ENCODE data around the gene SNRPA1.

Gene SNRPA1

GRCh38 chr15:101258238-101259144, 36.6 kb downstream of the SNRPA1 start:
- peak in 1 of 2 donors; percentile 22 for DNase-seq (ENCODE audit: low read depth in 2 of 2)

DNA sequence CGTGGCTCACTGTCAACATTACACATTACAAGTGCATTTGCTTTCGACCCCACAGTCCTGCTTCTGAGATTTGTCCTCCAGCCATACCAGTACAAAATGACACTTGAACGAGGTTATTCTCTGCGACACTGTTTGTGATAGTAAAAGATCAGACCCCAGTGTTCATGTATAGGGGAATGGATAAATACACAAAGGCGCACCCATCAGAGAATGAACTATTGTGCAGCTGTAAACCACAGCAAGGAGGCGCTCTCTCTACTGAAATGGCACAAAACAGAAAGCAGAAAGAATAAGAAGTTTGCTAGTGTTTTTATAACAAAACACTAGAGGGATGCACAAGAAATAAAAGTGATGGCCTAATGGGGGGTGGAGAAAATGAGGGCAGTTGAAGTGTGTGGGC, 38.3 kb downstream of the SNRPA1 start:
- no peak for DNase-seq (ENCODE audit: low read depth in 2 of 2)

DNA sequence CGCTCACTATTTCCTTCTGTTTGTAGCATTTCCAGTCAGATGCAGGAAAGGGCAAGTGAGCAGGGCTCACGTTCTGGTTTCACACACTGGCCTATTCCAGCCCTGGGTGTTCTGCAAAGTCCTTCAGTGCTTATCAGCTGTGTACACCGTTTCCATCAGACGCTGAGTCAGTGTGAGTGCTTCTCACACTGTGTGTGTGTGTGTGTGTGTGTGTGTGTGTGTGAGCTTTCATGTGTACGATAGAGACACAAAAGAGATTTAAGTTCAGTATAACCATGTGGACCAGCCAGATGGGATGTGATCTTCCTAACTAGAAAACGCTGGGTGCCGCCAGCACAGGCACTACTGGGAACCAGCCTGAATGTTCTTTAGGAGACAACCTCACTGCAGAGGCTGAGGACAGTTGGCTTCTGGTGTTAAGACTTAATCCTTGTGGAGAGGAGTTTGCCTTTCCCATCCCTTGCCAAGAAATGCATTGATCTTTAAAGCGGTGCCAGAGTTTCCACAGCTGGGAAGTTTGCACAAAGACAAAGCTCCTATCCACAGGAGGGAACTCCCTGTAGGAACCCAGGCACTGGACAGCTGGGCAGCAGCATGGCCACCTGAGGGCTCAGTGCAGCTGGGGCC, 39.3 kb downstream of the SNRPA1 start:
- no peak for DNase-seq (ENCODE audit: low read depth in 2 of 2)

- no peak for DNase-seq (ENCODE audit: low read depth in 2 of 2)
Measured at GRCh38 chr15:101255051-101255395, 40.0 kb downstream of the SNRPA1 start.

- no peak for DNase-seq (ENCODE audit: low read depth in 2 of 2)
Measured at GRCh38 chr15:101254157-101255050, 40.6 kb downstream of the SNRPA1 start.

DNA sequence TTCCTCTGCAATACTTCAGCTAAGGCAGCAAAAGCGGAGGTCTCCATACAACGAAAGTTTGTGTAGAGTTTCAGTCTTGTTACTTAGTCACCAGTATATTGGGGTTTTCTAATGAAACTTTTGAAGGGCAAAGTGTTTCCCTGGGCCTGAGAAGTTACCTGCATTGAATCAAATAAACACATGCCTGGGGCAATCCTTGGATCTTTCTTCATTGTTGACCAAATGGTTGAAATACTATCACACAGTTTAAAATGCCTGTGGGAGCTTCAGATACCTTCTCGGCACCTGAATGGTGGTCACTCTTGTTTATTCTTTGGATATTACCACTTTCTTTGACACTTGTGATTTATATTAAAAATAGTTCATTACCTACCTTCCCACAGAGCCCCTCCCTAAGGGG, 42.2 kb downstream of the SNRPA1 start:
- DNase-seq (ENCODE audit: low read depth in 2 of 2), result no peak

DNA sequence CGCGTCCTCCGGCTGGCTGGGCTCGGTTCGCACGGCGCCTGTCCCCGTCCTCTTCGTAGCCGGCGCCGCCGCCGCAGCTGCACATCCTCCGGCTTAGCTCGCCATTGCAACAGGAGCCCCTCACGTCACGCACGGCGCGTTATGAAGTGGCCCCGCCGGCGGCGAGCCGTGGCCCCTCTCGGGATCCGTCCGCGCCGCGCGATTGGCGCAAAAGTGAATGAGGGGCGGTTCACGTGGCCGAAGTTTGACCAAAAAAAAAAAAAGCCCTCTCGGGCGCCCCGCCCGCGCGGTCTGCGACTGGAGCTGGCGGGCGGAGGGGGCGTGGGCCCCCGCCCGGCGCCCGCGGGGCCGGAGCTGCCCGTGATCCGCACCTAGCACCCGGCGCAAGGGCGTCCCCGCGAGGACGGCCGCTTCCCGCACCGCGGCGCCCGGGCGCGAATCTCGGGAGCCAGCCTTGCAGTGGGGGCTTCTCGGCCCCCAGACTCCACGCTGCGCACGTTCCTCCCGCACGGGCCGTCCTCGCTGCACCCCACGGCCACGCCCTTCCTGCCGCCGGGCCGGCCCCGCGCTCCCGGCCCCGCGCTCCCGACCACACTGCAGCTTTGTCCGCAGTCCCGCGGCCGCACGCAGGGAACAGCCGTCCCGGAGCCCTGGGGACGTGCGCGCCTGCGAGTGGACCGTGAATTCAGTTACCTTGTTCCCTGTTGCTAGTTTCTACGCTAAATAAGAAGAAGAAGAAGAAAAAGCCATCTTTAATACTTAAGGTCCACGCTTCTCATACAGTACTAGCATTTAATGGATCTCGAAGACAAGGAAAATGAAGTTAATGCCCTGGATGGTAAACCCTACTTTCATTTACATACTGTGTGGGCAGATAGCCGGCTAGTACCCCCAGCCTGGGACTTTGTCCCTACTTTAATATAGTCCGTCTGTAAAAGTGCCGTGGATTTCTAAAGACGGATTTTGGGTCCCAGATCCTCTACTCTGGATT, 42.9 kb downstream of the SNRPA1 start, which contains the start of gene CHSY1:
Gene CHSY1 (minus strand): TSS at position 219 of the 991 bp plus-strand sequence. CDS start 592 bp downstream, outside the sequence.
- peak; percentile 75 to 76 for DNase-seq (ENCODE audit: low read depth in 2 of 2)

DNA sequence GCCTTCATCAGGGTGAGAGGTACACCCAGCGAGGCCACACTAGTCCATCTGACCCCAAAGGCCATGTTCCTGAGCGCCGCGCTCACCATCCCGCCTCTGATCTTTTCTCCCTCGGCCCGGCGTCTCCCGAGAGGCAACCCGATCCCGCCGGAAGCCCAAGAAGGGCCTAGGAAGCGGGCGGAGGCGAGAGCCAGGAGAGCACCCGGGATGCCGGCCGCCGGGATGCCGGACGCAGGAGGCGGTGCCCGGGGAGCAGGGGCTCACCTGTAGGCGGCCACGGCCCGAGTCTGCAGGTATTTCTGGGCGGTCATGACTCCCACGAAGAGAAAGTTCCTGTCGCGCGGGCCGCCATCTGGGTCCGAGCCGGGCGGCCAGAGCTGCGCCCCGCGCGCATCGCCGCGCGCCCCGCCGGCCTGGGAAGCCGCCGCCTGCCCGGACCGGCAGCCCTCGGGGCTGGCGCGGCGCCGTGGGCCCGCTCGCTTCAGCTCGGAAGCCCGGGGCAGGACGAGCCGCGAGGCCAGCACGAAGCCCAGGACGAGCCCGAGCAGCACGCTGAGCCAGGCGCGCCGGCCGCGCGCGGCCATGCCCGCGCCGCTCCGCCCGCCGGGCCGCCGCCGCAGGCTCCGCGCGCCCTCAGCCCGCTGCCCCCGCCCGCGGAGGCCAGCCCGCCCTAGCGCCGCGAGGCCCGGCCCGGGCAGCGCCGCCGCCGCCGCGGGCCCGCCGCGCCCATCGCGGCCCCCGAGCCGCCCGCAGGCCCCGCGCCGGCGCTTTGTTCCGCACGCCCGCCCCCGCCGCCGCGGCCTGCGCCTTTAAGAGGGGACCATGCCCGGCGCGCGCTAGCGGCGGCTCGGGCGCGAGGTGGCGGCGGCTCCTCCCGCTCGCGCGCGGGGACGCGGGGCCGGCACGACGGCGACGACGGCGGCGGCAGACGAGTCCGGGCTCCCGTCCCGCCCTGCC, 43.9 kb downstream of the SNRPA1 start:
- peak in 1 of 2 donors; percentile 27 for DNase-seq (ENCODE audit: low read depth in 2 of 2)

DNA sequence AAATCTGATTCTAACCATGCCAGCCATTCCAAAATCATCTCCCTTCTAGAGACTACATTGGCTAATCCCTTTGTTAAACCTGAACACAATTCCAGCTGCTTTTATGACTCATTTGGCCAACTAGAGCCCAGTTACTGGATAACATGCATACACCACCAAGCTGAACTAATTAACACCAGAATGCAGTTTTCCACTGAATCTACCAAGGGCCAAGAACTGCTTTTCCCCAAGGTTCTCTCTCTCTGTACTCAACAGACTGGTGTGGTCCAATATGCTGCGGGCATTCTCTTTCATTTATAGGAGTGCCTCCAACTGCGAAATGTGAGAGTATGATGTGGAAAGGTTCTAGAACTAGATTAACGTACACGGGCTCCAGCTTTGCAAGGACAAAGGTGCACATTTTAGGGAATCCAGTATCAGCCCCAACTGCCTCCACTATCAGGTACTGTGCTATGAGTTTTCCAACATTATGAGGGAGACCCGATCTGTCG, 44.7 kb downstream of the SNRPA1 start:
- no peak for DNase-seq (ENCODE audit: low read depth in 2 of 2)

DNA sequence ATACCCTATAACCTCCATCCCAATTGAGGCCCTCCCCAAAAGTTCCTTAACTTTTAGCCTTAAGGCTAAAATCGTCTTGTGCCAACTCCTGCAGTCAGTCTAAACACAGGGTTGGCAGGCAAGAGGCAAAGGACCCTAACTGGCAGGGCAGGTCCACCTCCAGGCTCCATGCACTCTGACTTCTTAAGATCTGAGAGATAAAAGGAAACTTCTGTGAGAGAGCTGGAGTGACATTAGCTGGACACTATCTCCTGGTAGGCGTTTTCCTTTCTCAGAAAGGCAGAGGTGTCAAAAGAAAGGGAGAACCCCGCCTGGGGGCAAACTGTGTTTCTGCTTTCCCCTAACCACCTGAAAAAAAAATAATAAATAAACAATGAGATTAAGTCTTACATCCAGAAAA, 46.8 kb downstream of the SNRPA1 start:
- no peak for DNase-seq (ENCODE audit: low read depth in 2 of 2)

GRCh38 chr15:101246824-101247745, 48.0 kb downstream of the SNRPA1 start:
- DNase-seq (ENCODE audit: low read depth in 2 of 2), result no peak

GRCh38 chr15:101246391-101246790, 48.7 kb downstream of the SNRPA1 start:
- DNase-seq (ENCODE audit: low read depth in 2 of 2), result no peak

- DNase-seq (ENCODE audit: low read depth in 2 of 2), result no peak
Measured at GRCh38 chr15:101244889-101245668, 50.0 kb downstream of the SNRPA1 start.

DNA sequence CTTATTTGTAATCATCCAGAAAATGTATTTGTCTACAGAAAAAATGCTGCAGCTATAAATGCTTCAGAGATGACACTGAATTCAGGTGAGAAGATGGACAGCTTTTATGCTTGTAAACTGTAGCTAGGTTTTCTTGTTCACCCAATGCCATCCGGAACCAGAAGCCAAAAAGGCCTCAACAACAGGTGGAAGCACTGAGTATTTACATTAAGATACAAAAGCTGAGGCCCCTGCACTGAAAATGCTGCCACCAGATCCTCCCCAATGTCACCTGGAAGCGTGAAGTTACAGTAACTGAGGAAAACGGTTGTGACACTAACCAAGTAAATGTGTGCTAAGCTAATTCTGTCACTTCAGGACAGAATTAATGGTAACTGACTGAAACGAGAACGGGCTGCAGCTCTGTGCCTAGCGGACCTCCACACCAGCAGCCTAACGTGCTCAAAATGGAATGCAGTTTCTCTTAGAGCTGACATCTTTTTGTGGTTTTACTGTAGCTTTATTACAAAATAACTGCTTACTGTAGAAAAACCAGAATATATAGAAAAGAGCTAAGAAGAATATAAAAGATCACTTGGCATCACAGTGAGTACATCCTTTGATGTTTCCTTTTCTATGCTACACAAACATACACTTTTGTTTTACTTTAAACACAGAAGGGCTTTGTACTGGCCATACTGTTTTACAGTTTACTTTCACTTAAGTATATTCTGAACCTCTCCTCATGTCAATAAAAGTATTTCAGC, 50.8 kb downstream of the SNRPA1 start:
- no peak for DNase-seq (ENCODE audit: low read depth in 2 of 2)

- no peak for DNase-seq (ENCODE audit: low read depth in 2 of 2)
Measured at GRCh38 chr15:101243420-101243819, 51.6 kb downstream of the SNRPA1 start.

DNA sequence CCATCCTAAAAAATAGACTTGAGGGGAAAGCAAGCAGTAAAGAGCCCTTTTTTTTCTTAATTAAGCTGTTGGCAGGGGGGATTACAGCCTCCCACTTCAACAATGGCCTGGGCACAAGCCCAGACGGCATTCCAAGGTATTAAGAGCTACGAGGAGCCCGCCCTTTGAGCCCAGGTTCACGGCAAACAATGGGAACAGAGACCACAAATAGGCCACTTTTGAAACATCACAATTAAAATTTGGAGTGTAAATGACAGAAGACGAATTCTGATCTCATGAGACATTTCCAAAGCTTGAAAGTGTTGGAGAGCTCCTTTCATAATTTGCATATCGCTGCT, 52.1 kb downstream of the SNRPA1 start:
- DNase-seq (ENCODE audit: low read depth in 2 of 2), result no peak
